Measurements from ENCODE around the gene HMOX2.

- TF ChIP-seq TOX (CRISPR knock-in tag; IDR thresholded peaks at IDR 0.05; ENCODE audit: borderline replicate concordance) = no peak
- no peak for TF ChIP-seq ZNF565 (CRISPR knock-in tag; conservative IDR thresholded peaks at IDR 0.05; ENCODE audit: low read depth)
- TF ChIP-seq ISL1 (CRISPR knock-in tag; IDR thresholded peaks at IDR 0.05) = no peak
- TF ChIP-seq PATZ1 (CRISPR knock-in tag; IDR thresholded peaks at IDR 0.05; ENCODE audit: borderline replicate concordance) = no peak
- no peak for TF ChIP-seq CSDC2 (CRISPR knock-in tag; IDR thresholded peaks at IDR 0.05)
- TF ChIP-seq OSR1 (CRISPR knock-in tag; IDR thresholded peaks at IDR 0.05) = no peak
- TF ChIP-seq ARNTL (CRISPR knock-in tag; IDR thresholded peaks at IDR 0.05; ENCODE audit: borderline replicate concordance, low read depth) = no peak
- TF ChIP-seq CSRNP3 (CRISPR knock-in tag; IDR thresholded peaks at IDR 0.05) = no peak
- no peak for TF ChIP-seq SNAI2 (CRISPR knock-in tag; IDR thresholded peaks at IDR 0.05)
- TF ChIP-seq PPARA (CRISPR knock-in tag; IDR thresholded peaks at IDR 0.05; ENCODE audit: borderline replicate concordance) = no peak
- no peak for TF ChIP-seq ZNF70 (CRISPR knock-in tag; IDR thresholded peaks at IDR 0.05)
- no peak for TF ChIP-seq ZFP30 (CRISPR knock-in tag; IDR thresholded peaks at IDR 0.05)
- no peak for TF ChIP-seq ESRRG (CRISPR knock-in tag; IDR thresholded peaks at IDR 0.05)
- TF ChIP-seq TCF4 (CRISPR knock-in tag; IDR thresholded peaks at IDR 0.05; ENCODE audit: borderline replicate concordance) = no peak
These were observed 21.6 kb upstream of the HMOX2 start for GRCh38 chr16:4454623-4455022.

Data from SK-N-SH treated with all-trans-retinoic acid at 6 μM for 48 hours (cell line).